Measurements from ENCODE around the gene HBZ.
"Not testable (repeated sequence)": the region's sequence is repeated elsewhere in the genome, so short reads cannot be mapped to it uniquely, and the experiment has no call there.

DNA sequence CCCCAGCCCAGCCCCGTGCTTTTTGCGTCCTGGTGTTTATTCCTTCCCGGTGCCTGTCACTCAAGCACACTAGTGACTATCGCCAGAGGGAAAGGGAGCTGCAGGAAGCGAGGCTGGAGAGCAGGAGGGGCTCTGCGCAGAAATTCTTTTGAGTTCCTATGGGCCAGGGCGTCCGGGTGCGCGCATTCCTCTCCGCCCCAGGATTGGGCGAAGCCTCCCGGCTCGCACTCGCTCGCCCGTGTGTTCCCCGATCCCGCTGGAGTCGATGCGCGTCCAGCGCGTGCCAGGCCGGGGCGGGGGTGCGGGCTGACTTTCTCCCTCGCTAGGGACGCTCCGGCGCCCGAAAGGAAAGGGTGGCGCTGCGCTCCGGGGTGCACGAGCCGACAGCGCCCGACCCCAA, 23.6 kb downstream of the HBZ start:
- not testable (repeated sequence) for TF ChIP-seq ZFP30 (CRISPR knock-in tag; IDR thresholded peaks at IDR 0.05); CSDC2 (CRISPR knock-in tag; IDR thresholded peaks at IDR 0.05); PATZ1 (CRISPR knock-in tag; IDR thresholded peaks at IDR 0.05; ENCODE audit: borderline replicate concordance); POU6F1 (CRISPR knock-in tag; IDR thresholded peaks at IDR 0.05; ENCODE audit: borderline replicate concordance, low read depth); SNAI2 (CRISPR knock-in tag; IDR thresholded peaks at IDR 0.05); ARNTL (CRISPR knock-in tag; IDR thresholded peaks at IDR 0.05; ENCODE audit: borderline replicate concordance, low read depth); OSR1 (CRISPR knock-in tag; IDR thresholded peaks at IDR 0.05); BACH2 (CRISPR knock-in tag; IDR thresholded peaks at IDR 0.05; ENCODE audit: borderline replicate concordance); ZNF565 (CRISPR knock-in tag; conservative IDR thresholded peaks at IDR 0.05; ENCODE audit: low read depth)
- TF ChIP-seq, protein P1, sequence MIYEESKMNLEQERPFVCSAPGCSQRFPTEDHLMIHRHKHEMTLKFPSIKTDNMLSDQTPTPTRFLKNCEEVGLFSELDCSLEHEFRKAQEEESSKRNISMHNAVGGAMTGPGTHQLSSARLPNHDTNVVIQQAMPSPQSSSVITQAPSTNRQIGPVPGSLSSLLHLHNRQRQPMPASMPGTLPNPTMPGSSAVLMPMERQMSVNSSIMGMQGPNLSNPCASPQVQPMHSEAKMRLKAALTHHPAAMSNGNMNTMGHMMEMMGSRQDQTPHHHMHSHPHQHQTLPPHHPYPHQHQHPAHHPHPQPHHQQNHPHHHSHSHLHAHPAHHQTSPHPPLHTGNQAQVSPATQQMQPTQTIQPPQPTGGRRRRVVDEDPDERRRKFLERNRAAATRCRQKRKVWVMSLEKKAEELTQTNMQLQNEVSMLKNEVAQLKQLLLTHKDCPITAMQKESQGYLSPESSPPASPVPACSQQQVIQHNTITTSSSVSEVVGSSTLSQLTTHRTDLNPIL (CRISPR knock-in tag; IDR thresholded peaks at IDR 0.05; ENCODE audit: low read depth) = not testable (repeated sequence)
- TF ChIP-seq, protein P2, sequence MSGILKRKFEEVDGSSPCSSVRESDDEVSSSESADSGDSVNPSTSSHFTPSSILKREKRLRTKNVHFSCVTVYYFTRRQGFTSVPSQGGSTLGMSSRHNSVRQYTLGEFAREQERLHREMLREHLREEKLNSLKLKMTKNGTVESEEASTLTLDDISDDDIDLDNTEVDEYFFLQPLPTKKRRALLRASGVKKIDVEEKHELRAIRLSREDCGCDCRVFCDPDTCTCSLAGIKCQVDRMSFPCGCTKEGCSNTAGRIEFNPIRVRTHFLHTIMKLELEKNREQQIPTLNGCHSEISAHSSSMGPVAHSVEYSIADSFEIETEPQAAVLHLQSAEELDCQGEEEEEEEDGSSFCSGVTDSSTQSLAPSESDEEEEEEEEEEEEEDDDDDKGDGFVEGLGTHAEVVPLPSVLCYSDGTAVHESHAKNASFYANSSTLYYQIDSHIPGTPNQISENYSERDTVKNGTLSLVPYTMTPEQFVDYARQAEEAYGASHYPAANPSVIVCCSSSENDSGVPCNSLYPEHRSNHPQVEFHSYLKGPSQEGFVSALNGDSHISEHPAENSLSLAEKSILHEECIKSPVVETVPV (CRISPR knock-in tag; IDR thresholded peaks at IDR 0.05) = not testable (repeated sequence)
- TF ChIP-seq, protein P3, sequence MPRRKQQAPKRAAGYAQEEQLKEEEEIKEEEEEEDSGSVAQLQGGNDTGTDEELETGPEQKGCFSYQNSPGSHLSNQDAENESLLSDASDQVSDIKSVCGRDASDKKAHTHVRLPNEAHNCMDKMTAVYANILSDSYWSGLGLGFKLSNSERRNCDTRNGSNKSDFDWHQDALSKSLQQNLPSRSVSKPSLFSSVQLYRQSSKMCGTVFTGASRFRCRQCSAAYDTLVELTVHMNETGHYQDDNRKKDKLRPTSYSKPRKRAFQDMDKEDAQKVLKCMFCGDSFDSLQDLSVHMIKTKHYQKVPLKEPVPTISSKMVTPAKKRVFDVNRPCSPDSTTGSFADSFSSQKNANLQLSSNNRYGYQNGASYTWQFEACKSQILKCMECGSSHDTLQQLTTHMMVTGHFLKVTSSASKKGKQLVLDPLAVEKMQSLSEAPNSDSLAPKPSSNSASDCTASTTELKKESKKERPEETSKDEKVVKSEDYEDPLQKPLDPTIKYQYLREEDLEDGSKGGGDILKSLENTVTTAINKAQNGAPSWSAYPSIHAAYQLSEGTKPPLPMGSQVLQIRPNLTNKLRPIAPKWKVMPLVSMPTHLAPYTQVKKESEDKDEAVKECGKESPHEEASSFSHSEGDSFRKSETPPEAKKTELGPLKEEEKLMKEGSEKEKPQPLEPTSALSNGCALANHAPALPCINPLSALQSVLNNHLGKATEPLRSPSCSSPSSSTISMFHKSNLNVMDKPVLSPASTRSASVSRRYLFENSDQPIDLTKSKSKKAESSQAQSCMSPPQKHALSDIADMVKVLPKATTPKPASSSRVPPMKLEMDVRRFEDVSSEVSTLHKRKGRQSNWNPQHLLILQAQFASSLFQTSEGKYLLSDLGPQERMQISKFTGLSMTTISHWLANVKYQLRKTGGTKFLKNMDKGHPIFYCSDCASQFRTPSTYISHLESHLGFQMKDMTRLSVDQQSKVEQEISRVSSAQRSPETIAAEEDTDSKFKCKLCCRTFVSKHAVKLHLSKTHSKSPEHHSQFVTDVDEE (CRISPR knock-in tag; IDR thresholded peaks at IDR 0.05) = not testable (repeated sequence)

Measured in SK-N-SH treated with all-trans-retinoic acid at 6 μM for 48 hours (cell line).